Tibial artery (tissue), 4 donors: ENCODE measurements around the gene STARD5.

ENCODE experiments used
- DNase-seq, 2 donors: peaks; one replicate each; pipeline ENCODE4 v3.0.0-alpha.2; 2019
- H3K27ac ChIP-seq, 2 donors: fragments of 200-600 bp; sonication (generic) in 1 of 2; 1 replicate in 1 of 2; 2 replicates in 1 of 2; pipeline ENCODE4 v1.5.1; 2018 to 2019; ENCODE audit warnings: mild to moderate bottlenecking in 1 of 2
- H3K27me3 ChIP-seq, 2 donors: fragments of 200-600 bp; sonication (generic) in 1 of 2; one replicate each; pipeline versions ENCODE4 v1.5.1 to v1.6.0; 2016 to 2019
- H3K36me3 ChIP-seq, 3 donors: fragments of 200-600 bp; sonication (generic) in 2 of 3; one replicate each; pipeline ENCODE4 v1.5.1; 2016 to 2019; ENCODE audit warnings: mild to moderate bottlenecking in 2 of 3
- H3K4me1 ChIP-seq, 4 donors: fragments of 200-600 bp; sonication (generic) in 2 of 4; 1 replicate in 3 of 4; 2 replicates in 1 of 4; pipeline ENCODE4 v1.5.1; 2016 to 2019
- H3K4me3 ChIP-seq, 2 donors: fragments of 200-600 bp; sonication (generic) in 1 of 2; 1 replicate in 1 of 2; 2 replicates in 1 of 2; pipeline ENCODE4 v1.5.1; 2018 to 2019; ENCODE audit warnings: mild to moderate bottlenecking in 2 of 2
- H3K9me3 ChIP-seq, 3 donors: fragments of 200-600 bp; sonication (generic) in 1 of 3; one replicate each; pipeline ENCODE4 v1.5.1; 2016 to 2019
- CTCF ChIP-seq, 2 experiments: fragments of 200-600 bp in 1 of 2; fragments of 450-650 bp in 1 of 2; IDR thresholded peaks; one replicate each; pipeline ENCODE4 v1.5.1; 2017 to 2019; ENCODE audit warnings: antibody characterized with exemption in 2 of 2, mild to moderate bottlenecking in 1 of 2, moderate library complexity in 1 of 2
- intact Hi-C: fragments of 100-400 bp; cut with DNase I; formaldehyde crosslinking; loops from one replicate; pipeline ENCODE4 v1.15.0; 2023; ENCODE audit warnings: low total_unique reads

The STARD5 gene

GRCh38 chr15:81312790-81313543 lies 11.0 kb downstream of the STARD5 start:
- no peak for TF ChIP-seq CTCF (IDR thresholded peaks at IDR 0.05)
- Histone ChIP-seq H3K27me3 (no peaks in the 10 kb centered on the region), H3K27ac (peak overlapping the region; percentile 65 to 66), H3K4me1 (peaks cover 0 to 30% (median 22%) of the 10 kb centered on the region in 4 donors), H3K36me3 (peaks cover 0 to 9% (median 7%) of the 10 kb centered on the region in 3 donors), H3K4me3 (no peak overlapping the region), H3K9me3 (no peaks in the 10 kb centered on the region)
- intact Hi-C loops = no loop called here
- DNase-seq = peak; percentile 92 to 93

- no peak for DNase-seq
- Histone ChIP-seq H3K36me3 (peaks cover 0 to 10% (median 0%) of the 10 kb centered on the region in 3 donors), H3K27me3 (no peaks in the 10 kb centered on the region), H3K4me3 (no peak overlapping the region), H3K27ac (peak overlapping the region; percentile 62 to 66), H3K4me1 (peaks cover 0 to 35% (median 23%) of the 10 kb centered on the region in 4 donors), H3K9me3 (no peaks in the 10 kb centered on the region)
- intact Hi-C loops = no loop called here
- no peak for TF ChIP-seq CTCF (IDR thresholded peaks at IDR 0.05)
These were observed 12.0 kb downstream of the STARD5 start for GRCh38 chr15:81311752-81312464.

- H3K4me1 ChIP-seq = peaks cover 0 to 35% (median 23%) of the 10 kb centered on the region in 4 donors
- H3K27me3 ChIP-seq = no peaks in the 10 kb centered on the region
- intact Hi-C loops = no loop called here
- H3K27ac ChIP-seq = no peak overlapping the region
- peaks cover 6 to 16% (median 11%) of the 10 kb centered on the region in 3 donors for H3K36me3 ChIP-seq
- no peak for DNase-seq
- H3K9me3 ChIP-seq = no peaks in the 10 kb centered on the region
- no peak for TF ChIP-seq CTCF (IDR thresholded peaks at IDR 0.05)
- no peak overlapping the region for H3K4me3 ChIP-seq
These were observed 13.5 kb downstream of the STARD5 start for GRCh38 chr15:81310480-81310879.

DNA sequence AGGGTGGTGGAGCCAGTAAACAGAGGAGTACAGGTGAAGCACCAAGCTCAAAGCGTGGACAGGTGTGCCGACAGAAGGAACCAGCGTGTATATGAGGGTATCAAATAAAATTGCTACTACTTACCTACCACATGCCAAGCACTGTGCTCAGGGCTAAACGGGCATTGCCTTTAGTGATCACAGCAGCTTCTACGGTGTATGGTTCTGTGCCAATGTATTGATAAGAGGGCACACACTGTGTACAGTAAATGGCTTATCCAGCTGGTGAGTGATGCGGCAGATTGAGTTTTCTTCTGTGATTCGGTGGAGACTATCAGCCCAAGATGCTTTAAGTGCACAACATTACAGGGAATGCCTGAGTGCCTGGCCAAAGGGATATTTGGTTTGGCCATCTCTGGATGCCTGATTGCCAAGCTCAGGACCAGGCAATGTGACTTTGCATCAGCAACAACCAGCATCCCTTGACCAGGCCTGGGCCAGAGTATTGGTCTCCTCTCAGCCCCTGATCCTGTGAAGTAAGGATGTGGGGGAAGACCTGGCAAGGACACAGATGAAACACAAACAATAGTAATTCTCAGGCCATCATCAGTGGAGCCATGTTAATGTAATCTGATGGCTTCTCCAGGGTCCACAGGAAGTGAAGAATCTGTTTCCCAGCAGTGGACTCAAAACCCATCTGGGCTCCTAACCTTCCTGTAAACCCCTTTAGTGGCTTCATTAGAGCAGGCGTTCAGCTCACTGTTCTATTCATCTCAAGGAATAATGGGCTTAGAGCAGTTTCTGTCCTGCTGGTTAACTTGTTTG lies 14.1 kb downstream of the STARD5 start:
- H3K27ac ChIP-seq = no peak overlapping the region
- intact Hi-C loops = no loop called here
- no peak overlapping the region for H3K4me3 ChIP-seq

More for the DNA sequence above, 14.1 kb downstream of the STARD5 start:
- no peaks in the 10 kb centered on the region for H3K27me3 ChIP-seq
- H3K9me3 ChIP-seq = no peaks in the 10 kb centered on the region
- H3K4me1 ChIP-seq = peaks cover 0 to 35% (median 23%) of the 10 kb centered on the region in 4 donors
- TF ChIP-seq CTCF (IDR thresholded peaks at IDR 0.05) = no peak
- H3K36me3 ChIP-seq = peaks cover 6 to 16% (median 11%) of the 10 kb centered on the region in 3 donors
- DNase-seq = no peak
